Glutamatergic neuron (in vitro differentiated cells): Measurements from ENCODE around the gene TES. TPM values are rescaled to one million over a fixed set of nuclear protein-coding genes. Genes with fewer than 3 reads are reported as not detected.

ENCODE experiments used
- DNase-seq: peaks from one replicate; pipeline ENCODE4 v3.0.0; 2022
- H3K27ac Mint-ChIP-seq: one replicate; pipeline ENCODE4 v1.8.0; 2020; ENCODE audit warnings: mild to moderate bottlenecking, mixed read lengths, inconsistent platforms; ENCODE audit not compliant: unreplicated experiment
- H3K27me3 Mint-ChIP-seq: one replicate; pipeline ENCODE4 v1.8.0; 2020; ENCODE audit warnings: mild to moderate bottlenecking, moderate library complexity, mixed read lengths, inconsistent platforms; ENCODE audit not compliant: unreplicated experiment
- H3K36me3 Mint-ChIP-seq: one replicate; pipeline ENCODE4 v1.8.0; 2020; ENCODE audit warnings: mild to moderate bottlenecking, mixed read lengths, inconsistent platforms; ENCODE audit not compliant: unreplicated experiment
- H3K4me1 Mint-ChIP-seq: one replicate; pipeline ENCODE4 v1.8.0; 2020; ENCODE audit warnings: mild to moderate bottlenecking, low read depth, mixed read lengths, inconsistent platforms; ENCODE audit not compliant: unreplicated experiment
- H3K4me3 Mint-ChIP-seq: one replicate; pipeline ENCODE4 v1.8.0; 2020; ENCODE audit warnings: mild to moderate bottlenecking, mixed read lengths, inconsistent platforms; ENCODE audit not compliant: unreplicated experiment
- H3K9me3 Mint-ChIP-seq: one replicate; pipeline ENCODE4 v1.8.0; 2020; ENCODE audit warnings: mild to moderate bottlenecking, moderate library complexity, mixed read lengths, inconsistent platforms; ENCODE audit not compliant: unreplicated experiment
- total RNA-seq: library from RNA; stranded (reverse); fragmentation: NEBNext Ultra II Directional; extraction: Animal tissue kit (Norgen Biotek cat#: 25700); gene quantifications from one replicate; pipeline ENCODE4 v1.2.1, GENCODE V29; 2021; ENCODE audit not compliant: unreplicated experiment
- TF ChIP-seq, protein P1 (sequence below): fragments of 200-600 bp; sonication (generic); IDR thresholded peaks from one replicate; pipeline ENCODE4 v1.5.0; 2021; ENCODE audit not compliant: partially characterized antibody, unreplicated experiment

Gene TES
- total RNA-seq, 1 donor from 2014 or later = 53.5 TPM

DNA sequence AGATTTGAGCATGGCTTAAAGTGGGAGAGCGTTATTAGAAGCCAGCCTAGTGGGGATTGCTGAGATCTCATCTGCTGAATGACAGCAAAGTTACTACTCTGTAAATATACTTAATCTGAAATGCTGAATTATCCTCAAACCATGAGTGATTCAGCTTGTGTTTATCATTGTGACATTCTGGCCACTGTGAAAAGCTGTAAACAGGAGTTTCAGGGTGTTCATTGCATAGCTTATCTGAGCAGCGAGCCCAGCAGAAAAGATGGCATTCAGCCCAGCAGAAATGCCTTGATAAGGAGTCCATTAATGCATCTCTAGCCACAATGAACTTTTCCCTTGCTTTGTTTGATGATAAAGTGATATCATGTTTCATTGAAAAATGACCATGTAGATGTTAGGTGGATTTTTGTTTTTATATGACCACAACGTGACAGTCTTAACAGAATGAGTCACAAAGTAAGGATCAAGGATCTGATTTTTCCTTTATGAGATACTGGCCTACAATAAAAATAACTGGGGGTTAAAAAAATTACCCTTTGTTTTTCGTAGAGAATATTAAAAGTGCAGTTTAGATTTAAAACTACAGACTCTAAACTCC is 7.8 kb downstream of the TES start:
- no peaks in the 10 kb centered on the region for H3K36me3 Mint-ChIP-seq
- no peaks in the 10 kb centered on the region for H3K27me3 Mint-ChIP-seq
- H3K4me1 Mint-ChIP-seq = peaks cover 2% of the 10 kb centered on the region
- H3K4me3 Mint-ChIP-seq = no peak overlapping the region
- no peaks in the 10 kb centered on the region for H3K9me3 Mint-ChIP-seq
- H3K27ac Mint-ChIP-seq = no peak overlapping the region
- no peak for DNase-seq
- TF ChIP-seq, protein P1, sequence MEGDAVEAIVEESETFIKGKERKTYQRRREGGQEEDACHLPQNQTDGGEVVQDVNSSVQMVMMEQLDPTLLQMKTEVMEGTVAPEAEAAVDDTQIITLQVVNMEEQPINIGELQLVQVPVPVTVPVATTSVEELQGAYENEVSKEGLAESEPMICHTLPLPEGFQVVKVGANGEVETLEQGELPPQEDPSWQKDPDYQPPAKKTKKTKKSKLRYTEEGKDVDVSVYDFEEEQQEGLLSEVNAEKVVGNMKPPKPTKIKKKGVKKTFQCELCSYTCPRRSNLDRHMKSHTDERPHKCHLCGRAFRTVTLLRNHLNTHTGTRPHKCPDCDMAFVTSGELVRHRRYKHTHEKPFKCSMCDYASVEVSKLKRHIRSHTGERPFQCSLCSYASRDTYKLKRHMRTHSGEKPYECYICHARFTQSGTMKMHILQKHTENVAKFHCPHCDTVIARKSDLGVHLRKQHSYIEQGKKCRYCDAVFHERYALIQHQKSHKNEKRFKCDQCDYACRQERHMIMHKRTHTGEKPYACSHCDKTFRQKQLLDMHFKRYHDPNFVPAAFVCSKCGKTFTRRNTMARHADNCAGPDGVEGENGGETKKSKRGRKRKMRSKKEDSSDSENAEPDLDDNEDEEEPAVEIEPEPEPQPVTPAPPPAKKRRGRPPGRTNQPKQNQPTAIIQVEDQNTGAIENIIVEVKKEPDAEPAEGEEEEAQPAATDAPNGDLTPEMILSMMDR = no peak

DNA sequence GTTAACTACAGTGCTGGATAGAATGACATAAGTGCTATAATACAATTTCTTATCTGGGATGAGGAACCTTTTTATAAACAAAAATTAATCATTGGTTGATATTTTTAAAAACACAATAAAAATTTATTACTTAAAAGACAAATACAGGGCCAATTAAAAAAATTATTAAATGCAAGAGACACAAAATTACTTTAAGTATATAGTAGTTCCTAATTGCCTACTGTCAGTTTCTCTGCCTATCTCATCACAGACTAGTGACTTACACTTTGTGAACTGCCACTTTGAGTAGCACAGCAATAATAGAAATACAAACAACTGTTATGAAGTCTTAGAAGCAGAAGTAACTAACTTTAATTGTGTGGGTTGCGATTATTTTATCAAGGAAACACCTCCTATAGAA is 8.4 kb downstream of the TES start:
- H3K9me3 Mint-ChIP-seq = no peaks in the 10 kb centered on the region
- no peak for DNase-seq
- no peaks in the 10 kb centered on the region for H3K36me3 Mint-ChIP-seq
- TF ChIP-seq, protein P1 = no peak
- peaks cover under 1% of the 10 kb centered on the region for H3K4me1 Mint-ChIP-seq
- H3K27me3 Mint-ChIP-seq = no peaks in the 10 kb centered on the region
- no peak overlapping the region for H3K27ac Mint-ChIP-seq
- no peak overlapping the region for H3K4me3 Mint-ChIP-seq

DNA sequence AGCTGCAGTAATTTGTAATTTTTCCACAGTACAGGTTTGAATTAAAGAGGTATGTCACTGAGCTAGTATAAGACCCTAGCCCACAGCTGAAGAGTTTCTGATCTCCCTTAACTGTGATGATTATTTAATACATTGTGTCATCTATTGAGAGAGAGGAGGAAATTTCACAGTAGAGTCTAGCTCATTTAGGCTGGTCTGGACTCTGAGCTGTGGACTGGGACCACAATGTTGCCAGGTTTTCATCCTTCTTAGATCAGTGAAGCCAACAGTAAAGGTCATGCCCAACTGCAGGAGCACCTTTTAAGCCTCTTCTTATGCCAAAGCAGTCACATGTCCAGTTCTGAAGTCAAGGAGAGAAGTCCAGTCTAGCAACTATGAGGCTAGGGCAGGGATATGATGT is 8.9 kb downstream of the TES start:
- no peaks in the 10 kb centered on the region for H3K9me3 Mint-ChIP-seq
- no peak for DNase-seq
- no peaks in the 10 kb centered on the region for H3K4me1 Mint-ChIP-seq
- TF ChIP-seq, protein P1 = no peak
- H3K27me3 Mint-ChIP-seq = no peaks in the 10 kb centered on the region
- H3K27ac Mint-ChIP-seq = no peak overlapping the region
- H3K4me3 Mint-ChIP-seq = no peak overlapping the region
- H3K36me3 Mint-ChIP-seq = no peaks in the 10 kb centered on the region

DNA sequence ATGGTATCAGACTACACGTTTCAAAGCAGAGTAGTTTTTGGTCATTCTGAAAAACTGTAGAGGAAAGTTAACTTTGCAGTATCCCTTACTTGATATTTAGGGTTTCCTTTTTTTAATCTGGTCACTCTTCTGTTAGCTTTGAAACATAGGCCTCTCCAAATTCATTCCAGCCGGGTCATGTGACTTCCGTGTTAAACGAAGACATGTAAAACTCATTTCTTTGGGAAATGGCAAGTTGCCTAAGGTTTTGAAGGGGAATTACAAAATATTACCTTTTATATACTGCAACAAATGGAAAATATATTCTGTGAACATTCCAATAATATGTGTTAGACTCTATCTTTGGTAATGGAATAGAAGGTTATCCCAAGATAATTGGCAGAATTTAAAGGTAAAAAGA is 9.5 kb downstream of the TES start:
- H3K36me3 Mint-ChIP-seq = no peaks in the 10 kb centered on the region
- no peaks in the 10 kb centered on the region for H3K9me3 Mint-ChIP-seq
- no peaks in the 10 kb centered on the region for H3K4me1 Mint-ChIP-seq
- H3K27ac Mint-ChIP-seq = no peak overlapping the region
- TF ChIP-seq, protein P1 = no peak
- no peaks in the 10 kb centered on the region for H3K27me3 Mint-ChIP-seq
- no peak overlapping the region for H3K4me3 Mint-ChIP-seq
- DNase-seq = no peak

DNA sequence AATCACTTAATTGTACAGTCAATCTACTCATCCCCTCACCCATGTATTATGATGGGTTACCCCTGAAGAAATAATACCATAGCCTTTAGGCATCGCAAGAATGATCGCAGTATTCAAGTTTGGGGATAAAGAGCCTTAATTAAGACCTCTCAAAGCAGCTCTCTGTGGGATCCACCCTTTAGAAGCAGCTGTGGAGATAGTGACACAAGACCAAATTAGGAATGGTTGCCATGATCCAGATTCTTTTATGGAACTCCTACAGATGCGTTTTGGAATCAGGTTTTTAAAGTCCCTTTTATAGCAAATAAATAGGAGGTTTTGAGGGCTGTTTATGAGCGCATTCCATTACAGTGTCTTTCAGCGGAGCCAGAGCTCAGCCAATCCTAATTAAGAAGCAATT is 12.2 kb downstream of the TES start:
- H3K36me3 Mint-ChIP-seq = no peaks in the 10 kb centered on the region
- H3K4me3 Mint-ChIP-seq = no peak overlapping the region
- peaks cover 4% of the 10 kb centered on the region for H3K4me1 Mint-ChIP-seq
- H3K27me3 Mint-ChIP-seq = no peaks in the 10 kb centered on the region
- no peak overlapping the region for H3K27ac Mint-ChIP-seq
- TF ChIP-seq, protein P1 = no peak
- H3K9me3 Mint-ChIP-seq = no peaks in the 10 kb centered on the region
- no peak for DNase-seq
